GM10266 (cell line): Measurements from ENCODE around the gene ZNF579.
A peak's percentile ranks its signal among the peaks of the same experiment; 100 is the strongest.

Experiments
- DNase-seq: peaks from one replicate; pipeline ENCODE4 v3.0.0; 2012; ENCODE audit errors: extremely low spot score
- CTCF ChIP-seq: IDR thresholded peaks from 2 replicates; pipeline ENCODE4 v1.5.1; 2012; ENCODE audit warnings: mild to moderate bottlenecking, low read depth; ENCODE audit not compliant: control insufficient read depth, insufficient read depth; ENCODE audit errors: missing control alignments

Gene ZNF579

GRCh38 chr19:55611983-55612645 is 31.5 kb upstream of the ZNF579 start:
- no peak for TF ChIP-seq CTCF
- no peak for DNase-seq

GRCh38 chr19:55611300-55611982 is 30.8 kb upstream of the ZNF579 start:
- no peak for TF ChIP-seq CTCF
- no peak for DNase-seq

- TF ChIP-seq CTCF, result no peak
- no peak for DNase-seq
Observed at GRCh38 chr19:55609326-55609725, 28.7 kb upstream of the ZNF579 start.

GRCh38 chr19:55606817-55607216 is 26.2 kb upstream of the ZNF579 start:
- DNase-seq, result no peak

GRCh38 chr19:55606471-55606787 is 25.8 kb upstream of the ZNF579 start:
- TF ChIP-seq CTCF, result no peak
- DNase-seq, result no peak

More at GRCh38 chr19:55606817-55607216, 26.2 kb upstream of the ZNF579 start:
- TF ChIP-seq CTCF, result no peak

GRCh38 chr19:55605637-55606470 is 25.2 kb upstream of the ZNF579 start, which contains the start of gene ZNF865:
TSS of gene ZNF865 (plus strand) at chr19:55605647. CDS start at chr19:55613619, 7,972 bp downstream.
- DNase-seq, result peak; percentile 86
- peak; percentile 90 for TF ChIP-seq CTCF
